Parathyroid adenoma (tissue), 2 donors: ENCODE data around the gene NBAS.

Experiments used
- H2AFZ ChIP-seq: fragments of 300-600 bp; sonication (generic); one replicate; pipeline ENCODE4 v1.7.0; 2017; ENCODE audit warnings: antibody characterized with exemption, mild to moderate bottlenecking
- H3K27ac ChIP-seq: fragments of 300-600 bp; sonication (generic); one replicate; pipeline ENCODE4 v1.7.0; 2017
- H3K27me3 ChIP-seq: fragments of 300-600 bp; sonication (generic); one replicate; pipeline ENCODE4 v1.7.0; 2017; ENCODE audit warnings: low read length; ENCODE audit not compliant: control insufficient read depth, insufficient read depth
- H3K36me3 ChIP-seq: fragments of 300-600 bp; sonication (generic); one replicate; pipeline ENCODE4 v1.7.0; 2017; ENCODE audit warnings: low read length; ENCODE audit not compliant: control insufficient read depth, insufficient read depth
- H3K4me1 ChIP-seq: fragments of 300-600 bp; sonication (generic); one replicate; pipeline ENCODE4 v1.7.0; 2017; ENCODE audit warnings: control low read depth
- H3K4me2 ChIP-seq: fragments of 300-600 bp; sonication (generic); one replicate; pipeline ENCODE4 v1.7.0; 2017; ENCODE audit warnings: low read length
- H3K4me3 ChIP-seq: fragments of 300-600 bp; sonication (generic); one replicate; pipeline ENCODE4 v1.7.0; 2017; ENCODE audit warnings: low read depth, low read length
- H3K79me2 ChIP-seq: fragments of 300-600 bp; sonication (generic); one replicate; pipeline ENCODE4 v1.7.0; 2017; ENCODE audit warnings: control low read depth
- H3K9ac ChIP-seq: fragments of 300-600 bp; sonication (generic); one replicate; pipeline ENCODE4 v1.7.0; 2017; ENCODE audit warnings: mild to moderate bottlenecking
- H3K9me3 ChIP-seq: fragments of 300-600 bp; sonication (generic); one replicate; pipeline ENCODE4 v1.7.0; 2017; ENCODE audit warnings: low read length; ENCODE audit not compliant: control insufficient read depth
- TF ChIP-seq, protein P1 (sequence below): fragments of 300-600 bp; sonication (generic); IDR thresholded peaks from one replicate; pipeline ENCODE4 v1.7.0; 2017; ENCODE audit warnings: antibody characterized with exemption, mild to moderate bottlenecking
- donor health status: primary hyperparathyroidism.

Gene NBAS

DNA sequence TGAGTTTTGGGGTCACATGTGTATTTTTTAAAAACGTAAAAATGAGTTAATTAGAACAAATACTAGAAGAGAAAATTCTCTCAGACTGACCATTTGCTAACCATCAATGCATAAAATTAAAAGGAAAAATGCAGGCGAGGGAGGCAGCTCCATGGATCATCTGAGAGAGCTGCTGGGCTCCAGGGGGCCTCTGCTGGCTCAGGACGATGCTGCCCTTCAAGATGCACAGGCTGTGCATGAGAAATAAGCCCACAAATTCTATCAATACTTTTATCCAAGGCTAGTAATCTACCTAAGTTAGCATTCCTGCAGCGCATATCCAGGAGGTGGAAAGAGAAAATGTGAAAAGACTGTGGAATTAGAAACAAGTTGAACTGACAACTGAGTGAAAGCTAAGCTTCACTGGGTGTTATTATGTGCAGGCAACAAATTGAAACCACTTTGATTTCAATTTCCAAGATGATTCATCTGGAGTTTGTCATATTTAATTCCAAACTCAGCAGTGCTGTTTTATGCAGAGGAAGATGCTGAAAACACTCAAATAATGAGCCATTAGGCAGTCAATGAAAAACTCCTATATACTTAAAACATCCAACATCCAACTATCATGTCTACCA is 261.1 kb downstream of the NBAS start:
- H3K27me3 ChIP-seq, result no peaks in the 10 kb centered on the region

DNA sequence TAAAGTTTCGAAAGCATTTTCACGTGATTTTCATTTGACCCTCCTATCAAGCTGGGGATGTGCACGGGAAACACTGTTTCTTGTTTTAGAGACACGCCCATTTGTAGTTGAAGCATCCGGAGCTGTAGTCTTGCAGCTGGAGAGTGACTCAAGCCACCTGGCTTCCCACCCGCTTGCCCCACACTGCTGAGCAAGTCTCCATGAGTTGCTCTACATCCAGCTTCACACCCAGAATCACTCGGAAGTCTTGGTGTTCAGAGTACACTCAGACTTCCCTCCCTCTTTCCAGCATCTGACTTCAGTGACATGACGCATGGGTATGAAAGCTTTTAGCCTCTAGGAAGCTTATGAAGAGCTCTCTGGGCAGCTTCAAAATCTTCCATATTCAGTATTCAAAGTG is 262.4 kb downstream of the NBAS start:
- no peaks in the 10 kb centered on the region for H3K4me1 ChIP-seq
- no peak overlapping the region for H3K9ac ChIP-seq
- no peak overlapping the region for H3K4me2 ChIP-seq
- no peak overlapping the region for H3K4me3 ChIP-seq
- no peaks in the 10 kb centered on the region for H3K79me2 ChIP-seq
- H3K27ac ChIP-seq, result no peak overlapping the region
- H3K36me3 ChIP-seq, result no peaks in the 10 kb centered on the region
- TF ChIP-seq, protein P1, sequence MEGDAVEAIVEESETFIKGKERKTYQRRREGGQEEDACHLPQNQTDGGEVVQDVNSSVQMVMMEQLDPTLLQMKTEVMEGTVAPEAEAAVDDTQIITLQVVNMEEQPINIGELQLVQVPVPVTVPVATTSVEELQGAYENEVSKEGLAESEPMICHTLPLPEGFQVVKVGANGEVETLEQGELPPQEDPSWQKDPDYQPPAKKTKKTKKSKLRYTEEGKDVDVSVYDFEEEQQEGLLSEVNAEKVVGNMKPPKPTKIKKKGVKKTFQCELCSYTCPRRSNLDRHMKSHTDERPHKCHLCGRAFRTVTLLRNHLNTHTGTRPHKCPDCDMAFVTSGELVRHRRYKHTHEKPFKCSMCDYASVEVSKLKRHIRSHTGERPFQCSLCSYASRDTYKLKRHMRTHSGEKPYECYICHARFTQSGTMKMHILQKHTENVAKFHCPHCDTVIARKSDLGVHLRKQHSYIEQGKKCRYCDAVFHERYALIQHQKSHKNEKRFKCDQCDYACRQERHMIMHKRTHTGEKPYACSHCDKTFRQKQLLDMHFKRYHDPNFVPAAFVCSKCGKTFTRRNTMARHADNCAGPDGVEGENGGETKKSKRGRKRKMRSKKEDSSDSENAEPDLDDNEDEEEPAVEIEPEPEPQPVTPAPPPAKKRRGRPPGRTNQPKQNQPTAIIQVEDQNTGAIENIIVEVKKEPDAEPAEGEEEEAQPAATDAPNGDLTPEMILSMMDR, result no peak
- no peaks in the 10 kb centered on the region for H3K9me3 ChIP-seq
- no peak overlapping the region for H2AFZ ChIP-seq
- no peaks in the 10 kb centered on the region for H3K27me3 ChIP-seq

More for the DNA sequence above, 261.1 kb downstream of the NBAS start:
- no peaks in the 10 kb centered on the region for H3K4me1 ChIP-seq
- H3K4me2 ChIP-seq, result no peak overlapping the region
- H3K79me2 ChIP-seq, result no peaks in the 10 kb centered on the region
- H2AFZ ChIP-seq, result no peak overlapping the region
- TF ChIP-seq, protein P1, result no peak
- H3K27ac ChIP-seq, result no peak overlapping the region
- no peak overlapping the region for H3K9ac ChIP-seq
- H3K4me3 ChIP-seq, result no peak overlapping the region
- H3K36me3 ChIP-seq, result no peaks in the 10 kb centered on the region
- no peaks in the 10 kb centered on the region for H3K9me3 ChIP-seq

DNA sequence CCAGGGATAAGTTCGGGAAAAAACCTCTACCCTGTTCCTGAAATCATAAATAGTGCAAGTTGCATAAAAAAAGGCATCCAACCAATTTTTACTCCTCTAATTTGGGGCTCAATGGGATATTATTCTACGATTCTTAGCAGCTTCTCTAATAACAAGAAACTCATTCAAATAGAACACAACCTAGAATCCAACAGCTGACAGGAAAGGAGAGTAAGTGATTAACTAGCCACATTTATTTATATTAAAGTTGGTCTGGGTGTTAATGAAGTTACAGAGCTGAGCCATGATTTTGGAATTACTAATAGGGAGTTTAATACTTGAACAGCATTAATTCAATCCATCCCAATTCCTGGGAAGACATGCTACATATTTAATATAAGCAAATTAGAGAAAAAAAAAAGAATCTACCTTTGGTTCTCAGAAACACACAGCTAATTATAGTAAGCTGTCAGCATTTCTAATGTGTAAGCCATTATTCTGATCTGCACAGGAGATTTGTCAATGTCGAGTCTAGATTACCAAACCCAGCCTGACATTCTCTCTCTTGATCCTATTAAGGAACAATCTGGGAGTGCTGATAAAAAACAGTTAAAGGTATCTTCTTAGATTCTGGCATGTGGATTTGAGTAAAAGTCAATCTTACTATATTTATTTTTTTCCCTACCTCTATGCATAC is 267.7 kb downstream of the NBAS start:
- H2AFZ ChIP-seq, result no peak overlapping the region
- H3K9me3 ChIP-seq, result no peaks in the 10 kb centered on the region
- no peak overlapping the region for H3K9ac ChIP-seq
- H3K36me3 ChIP-seq, result no peaks in the 10 kb centered on the region
- TF ChIP-seq, protein P1, result no peak
- H3K79me2 ChIP-seq, result peaks cover 4% of the 10 kb centered on the region
- H3K4me3 ChIP-seq, result no peak overlapping the region
- H3K4me2 ChIP-seq, result no peak overlapping the region
- H3K4me1 ChIP-seq, result no peaks in the 10 kb centered on the region
- no peaks in the 10 kb centered on the region for H3K27me3 ChIP-seq
- no peak overlapping the region for H3K27ac ChIP-seq

DNA sequence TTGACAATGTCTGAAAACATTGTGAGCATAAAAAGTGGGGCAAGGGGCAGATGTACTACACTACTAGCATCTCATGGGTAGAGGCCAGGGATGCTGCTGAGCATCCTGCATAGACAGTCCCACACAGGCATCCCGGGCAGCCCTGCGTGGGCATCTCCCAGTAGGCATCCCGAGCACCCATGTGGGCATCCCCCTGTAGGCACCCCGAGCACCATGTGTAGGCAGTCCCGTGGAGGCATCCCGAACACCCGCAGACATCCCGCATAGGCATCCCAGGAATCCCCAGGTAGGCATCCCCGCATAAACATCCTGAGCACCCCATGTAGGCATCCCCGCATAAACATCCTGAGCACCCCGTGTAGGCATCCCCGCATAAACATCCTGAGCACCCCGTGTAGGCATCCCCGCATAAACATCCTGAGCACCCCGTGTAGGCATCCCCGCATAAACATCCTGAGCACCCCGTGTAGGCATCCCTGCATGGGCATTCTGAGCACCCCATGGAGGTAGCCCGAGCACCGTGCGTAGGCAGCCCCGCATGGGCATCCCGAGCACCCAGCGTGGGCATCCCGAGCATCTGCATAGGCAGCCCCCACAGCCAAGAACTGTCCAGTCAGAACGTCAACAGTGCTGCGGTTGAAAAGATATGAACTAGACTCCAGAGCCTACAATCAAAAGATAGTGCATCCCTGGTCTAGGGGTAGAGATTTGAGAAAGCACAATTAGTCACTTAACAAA is 273.5 kb downstream of the NBAS start:
- no peaks in the 10 kb centered on the region for H3K27me3 ChIP-seq
- no peak overlapping the region for H2AFZ ChIP-seq
- H3K4me1 ChIP-seq, result no peaks in the 10 kb centered on the region
- H3K79me2 ChIP-seq, result peaks cover 4% of the 10 kb centered on the region
- no peak overlapping the region for H3K4me3 ChIP-seq
- H3K27ac ChIP-seq, result no peak overlapping the region
- no peaks in the 10 kb centered on the region for H3K36me3 ChIP-seq
- no peaks in the 10 kb centered on the region for H3K9me3 ChIP-seq
- H3K4me2 ChIP-seq, result no peak overlapping the region
- no peak overlapping the region for H3K9ac ChIP-seq
- TF ChIP-seq, protein P1, result no peak
